ENCODE results near the gene RPS6KA2. TPM values are rescaled to one million over a fixed set of nuclear protein-coding genes. Genes with fewer than 3 reads are reported as not detected.

The RPS6KA2 gene
- total RNA-seq, 1 experiment from 2014 or later: 7.3 TPM

DNA sequence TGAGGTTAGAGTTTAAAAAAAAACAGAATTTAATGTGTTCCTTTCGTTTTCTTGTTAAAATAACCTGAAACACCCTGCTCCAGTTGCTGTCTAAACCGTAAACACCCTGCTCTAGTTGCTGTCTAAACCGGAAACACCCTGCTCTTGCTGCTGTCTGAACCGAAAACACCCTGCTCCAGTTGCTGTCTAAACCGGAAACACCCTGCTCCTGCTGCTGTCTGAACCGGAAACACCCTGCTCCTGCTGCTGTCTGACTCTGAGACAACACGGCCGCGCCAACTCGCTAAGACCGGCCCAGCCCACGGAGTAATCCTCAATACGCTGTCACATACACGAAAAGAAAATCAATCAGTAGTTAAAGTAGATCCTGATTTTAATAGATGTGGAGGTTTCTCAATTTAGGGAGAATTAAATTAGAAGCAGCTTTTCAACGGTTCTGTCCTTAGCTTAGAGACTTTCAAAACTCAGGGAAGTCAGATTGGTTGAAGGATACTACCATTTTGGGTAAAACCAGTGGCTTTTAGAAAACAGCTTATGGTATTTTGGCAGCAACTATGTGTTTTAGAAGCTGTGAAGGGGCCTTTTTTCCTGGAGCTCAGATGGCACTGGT is 138.9 kb downstream of the RPS6KA2 start:
- no peak for DNase-seq (ENCODE audit: low read depth)

DNA sequence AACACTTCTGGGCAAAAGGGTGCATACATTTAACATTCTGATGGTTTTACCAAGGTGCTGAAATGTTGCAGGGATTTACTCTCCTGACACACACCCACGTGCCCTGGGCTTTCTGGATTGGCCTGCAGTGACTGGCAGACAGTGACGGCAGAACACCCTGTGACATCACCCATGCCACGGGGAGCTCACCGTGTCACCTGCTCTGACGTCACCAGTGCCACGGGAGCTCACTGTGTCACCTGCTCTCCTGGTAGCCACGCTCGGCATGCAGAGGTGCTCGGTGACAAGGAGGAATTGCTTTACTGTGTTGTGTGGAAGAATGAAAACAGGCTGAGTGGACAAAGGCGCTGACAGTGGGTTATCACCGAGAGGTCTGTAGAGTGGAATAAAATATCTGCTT is 139.9 kb downstream of the RPS6KA2 start:
- no peak for DNase-seq (ENCODE audit: low read depth)

DNA sequence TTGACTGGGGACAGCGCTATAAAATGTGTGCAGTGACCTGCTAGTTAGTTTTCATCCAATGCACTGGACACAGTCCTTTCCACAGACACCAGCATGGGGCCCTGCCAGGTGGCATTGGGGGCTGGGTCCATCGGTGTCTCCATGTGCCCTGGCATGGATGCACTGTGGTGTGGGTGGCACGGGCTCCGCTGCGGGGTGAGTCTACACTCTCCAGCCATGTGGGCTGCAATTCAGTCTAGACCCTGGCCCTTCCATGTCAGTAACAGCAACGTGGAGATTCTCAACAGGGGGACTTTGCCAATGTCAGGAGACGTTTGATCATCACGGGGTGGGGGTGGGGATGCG is 140.5 kb downstream of the RPS6KA2 start:
- DNase-seq (ENCODE audit: low read depth): no peak

DNA sequence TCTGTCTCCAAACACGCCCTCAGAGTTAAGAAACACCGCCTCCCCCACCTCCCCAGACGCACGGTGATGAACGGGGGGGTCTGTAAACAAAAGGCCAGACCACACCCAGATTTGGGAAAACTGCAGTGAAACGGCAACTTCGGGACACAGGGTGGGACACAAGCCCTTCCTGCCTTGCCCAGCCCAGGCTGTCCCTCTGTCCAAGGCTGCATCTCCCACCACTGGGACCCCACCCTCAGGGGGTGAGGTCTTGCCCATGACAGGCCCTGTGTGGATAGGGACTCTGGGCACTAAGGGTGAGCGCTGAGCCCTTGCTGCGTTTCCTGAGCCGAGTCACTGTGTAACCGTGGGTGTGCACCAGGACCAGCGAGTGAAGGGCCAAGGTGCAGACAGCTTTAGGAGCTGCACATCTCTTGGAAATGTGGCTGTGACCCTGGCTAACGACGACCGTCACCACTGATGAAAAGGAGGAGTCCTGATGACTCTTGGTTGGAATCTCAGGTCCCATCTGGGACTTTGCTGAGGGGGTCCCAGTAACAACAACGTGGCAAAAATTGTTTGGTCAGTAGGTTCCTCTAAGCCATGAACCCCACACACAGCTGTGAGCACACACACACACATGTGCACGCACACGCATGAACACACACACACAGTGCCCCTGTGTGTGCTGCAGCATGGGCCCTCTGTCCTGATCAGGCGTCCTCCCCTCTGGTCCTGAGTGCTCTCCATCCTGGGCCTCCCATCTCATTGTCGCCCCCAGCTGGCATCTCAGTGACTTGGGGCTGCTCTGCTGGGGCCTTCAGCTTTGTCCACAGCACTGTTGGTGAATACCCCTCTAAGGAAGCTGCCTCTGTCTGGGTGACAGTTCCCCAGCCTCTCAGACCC is 141.2 kb downstream of the RPS6KA2 start:
- DNase-seq (ENCODE audit: low read depth): no peak

DNA sequence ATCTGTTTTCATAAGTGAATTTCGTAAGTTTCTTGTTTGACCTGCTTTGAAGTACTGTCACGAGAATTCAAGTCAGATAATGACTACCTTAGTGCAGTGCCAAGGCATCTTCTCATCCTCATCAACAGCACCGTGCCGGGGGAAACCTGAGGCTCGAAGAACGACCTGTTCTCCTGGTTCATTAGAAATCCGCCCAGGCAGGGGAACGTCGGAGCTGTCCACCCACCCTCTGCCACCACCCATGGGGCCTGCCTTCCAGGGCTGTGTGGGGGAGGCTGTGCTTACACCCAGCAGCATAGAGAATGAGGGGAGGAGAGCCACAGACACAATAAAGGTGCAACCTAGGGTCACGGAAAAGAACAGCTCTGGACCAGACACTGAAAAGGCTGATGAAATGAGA is 142.2 kb downstream of the RPS6KA2 start:
- no peak for DNase-seq (ENCODE audit: low read depth)

DNA sequence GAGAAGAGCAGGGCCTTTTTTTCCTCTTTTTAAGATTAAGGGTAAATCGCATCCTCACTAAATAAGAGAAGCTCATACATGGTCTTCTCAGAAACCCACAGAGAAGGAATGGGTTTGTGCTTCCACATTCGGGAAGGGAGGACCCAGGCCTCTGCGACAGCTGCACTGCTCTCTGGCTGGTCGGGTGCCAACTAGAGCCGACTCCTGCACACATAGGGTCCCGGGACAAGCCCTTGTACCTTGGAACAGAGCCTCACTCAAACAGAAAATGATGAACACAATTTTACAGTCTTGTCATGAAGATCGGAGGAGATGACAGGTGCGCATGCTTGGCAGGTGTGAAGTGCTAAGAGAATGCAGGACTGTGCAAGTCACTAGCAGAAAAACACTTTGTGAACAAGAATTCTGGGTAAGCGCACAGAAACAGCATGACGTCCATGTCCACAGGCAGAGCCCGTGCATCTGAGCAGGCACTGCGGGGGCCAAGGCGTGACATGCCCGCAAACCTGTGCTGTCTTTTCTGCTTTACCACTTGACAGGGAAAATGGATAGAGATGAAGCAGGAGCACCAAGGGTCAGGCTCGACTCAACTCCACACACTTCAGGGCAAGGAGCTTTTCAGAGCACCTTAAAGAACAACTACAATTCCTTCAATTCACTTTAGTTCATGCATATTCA is 143.3 kb downstream of the RPS6KA2 start:
- DNase-seq (ENCODE audit: low read depth): no peak

DNA sequence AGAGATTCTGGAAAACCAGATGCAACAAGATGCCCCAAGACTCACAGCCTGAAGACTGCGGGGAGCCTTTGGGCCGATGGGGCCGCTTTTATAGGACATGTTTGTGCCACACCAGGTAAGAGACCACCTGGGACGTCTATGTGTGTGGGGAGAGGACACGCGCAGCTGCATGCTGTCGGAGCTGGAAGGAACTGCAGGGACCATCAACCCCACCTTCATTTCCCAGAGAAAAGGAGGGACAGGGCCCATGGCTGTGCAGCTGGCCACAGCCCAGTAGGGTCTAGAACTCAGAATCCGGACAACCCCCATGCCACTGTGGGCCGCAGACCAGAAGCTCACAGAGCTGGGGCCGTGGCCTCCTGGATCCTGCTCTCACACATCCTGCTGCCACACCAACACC is 144.0 kb downstream of the RPS6KA2 start:
- no peak for DNase-seq (ENCODE audit: low read depth)

DNA sequence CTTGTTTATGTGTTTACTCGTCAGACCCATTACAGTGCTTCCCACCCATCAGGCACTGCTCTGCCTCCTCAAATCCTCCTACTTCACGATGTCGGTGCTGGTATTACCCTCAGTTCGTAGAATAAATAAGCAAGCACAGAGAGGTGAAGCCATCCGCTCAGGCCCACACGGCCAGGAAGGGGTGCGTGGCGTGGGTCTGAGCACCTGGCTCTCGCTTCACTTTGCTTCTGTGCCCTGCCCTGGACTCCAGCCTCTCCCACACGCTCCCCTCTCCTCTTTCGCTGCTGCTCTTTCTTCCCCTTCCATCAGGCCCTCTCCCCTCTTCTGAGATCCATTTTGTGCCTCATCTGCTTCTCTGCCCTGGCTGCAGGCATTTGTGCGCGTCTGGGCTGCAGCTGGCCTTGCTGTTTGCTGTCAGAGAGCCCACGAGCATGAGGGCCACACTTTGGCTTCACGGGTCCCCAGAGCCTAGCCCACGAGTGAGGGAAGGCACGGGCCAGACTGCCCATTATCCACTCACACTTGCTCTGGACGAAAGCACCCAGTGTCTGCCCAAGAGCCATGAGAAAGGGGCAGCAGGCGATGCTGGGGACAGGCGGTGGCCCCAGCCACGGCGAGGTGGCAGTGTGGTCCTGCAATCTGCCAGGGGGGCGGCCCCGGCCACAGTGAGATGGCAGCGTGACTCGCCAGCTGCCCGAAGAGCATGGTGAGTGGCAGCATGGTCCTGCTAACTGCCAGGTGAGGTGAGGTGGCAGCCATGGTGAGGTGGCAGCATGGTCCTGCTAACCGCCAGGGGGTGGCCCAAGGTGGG is 148.1 kb downstream of the RPS6KA2 start:
- no peak for DNase-seq (ENCODE audit: low read depth)

DNA sequence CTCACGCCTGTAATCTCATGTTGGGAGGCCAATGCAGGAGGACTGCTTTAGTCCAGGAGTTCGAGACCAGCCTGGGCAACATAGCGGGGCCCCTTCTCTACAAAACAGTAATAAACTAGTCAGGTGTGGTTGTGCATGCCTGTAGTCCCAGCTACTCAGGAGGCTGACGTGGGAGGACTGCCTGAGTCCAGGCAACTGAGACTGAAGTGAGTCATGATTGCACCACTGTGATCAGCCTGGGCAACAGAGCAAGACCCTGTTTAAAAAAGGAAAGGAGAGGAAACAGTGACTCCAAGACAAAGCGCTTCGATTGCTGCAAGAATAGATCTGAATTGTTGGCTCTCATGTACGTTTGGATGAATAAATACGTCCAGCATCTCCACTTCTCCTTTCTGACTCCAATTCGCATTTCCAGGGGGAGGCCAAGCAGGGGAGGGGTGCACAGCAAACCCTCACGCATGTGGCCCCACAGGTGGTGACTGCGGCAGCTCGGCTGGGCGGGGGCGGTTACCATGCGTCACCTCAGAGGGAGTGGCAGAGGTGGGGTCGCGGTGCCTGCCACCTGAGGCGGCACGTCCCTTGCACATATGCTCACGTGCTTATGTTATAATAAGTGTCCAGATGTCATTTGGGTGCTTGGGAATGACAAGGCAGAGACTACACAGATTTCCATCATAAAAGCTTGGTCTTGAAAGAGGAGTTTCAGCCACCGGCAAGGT is 149.2 kb downstream of the RPS6KA2 start:
- no peak for DNase-seq (ENCODE audit: low read depth)

DNA sequence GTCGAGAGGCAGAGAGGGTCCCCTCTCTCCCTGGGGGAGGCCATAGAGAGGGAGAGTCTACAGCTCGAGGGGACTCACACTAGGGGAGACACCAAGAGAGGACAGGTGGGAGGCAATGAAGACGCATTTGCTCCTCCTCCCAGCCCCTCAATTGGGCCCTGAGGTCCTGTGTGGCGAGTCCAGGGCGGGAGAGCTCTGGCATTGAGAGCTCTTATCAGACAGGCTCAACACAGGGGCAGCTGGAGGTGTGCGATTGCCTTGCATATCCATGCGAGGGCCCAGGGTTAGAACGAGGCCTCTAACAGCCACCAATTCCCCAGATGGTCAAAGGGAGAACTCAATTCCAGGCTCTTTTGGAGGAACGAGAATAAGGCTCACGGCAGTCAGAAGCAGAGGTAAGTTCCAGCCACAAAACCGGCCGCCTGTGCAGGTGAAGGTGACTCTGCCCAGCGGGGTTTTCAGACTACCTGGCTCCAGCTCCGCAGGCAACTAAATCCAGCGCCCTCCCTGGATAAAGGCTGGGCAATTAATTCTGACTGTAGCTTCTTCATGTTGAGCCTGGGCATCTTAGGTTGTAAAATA is 150.3 kb downstream of the RPS6KA2 start:
- no peak for DNase-seq (ENCODE audit: low read depth)

DNA sequence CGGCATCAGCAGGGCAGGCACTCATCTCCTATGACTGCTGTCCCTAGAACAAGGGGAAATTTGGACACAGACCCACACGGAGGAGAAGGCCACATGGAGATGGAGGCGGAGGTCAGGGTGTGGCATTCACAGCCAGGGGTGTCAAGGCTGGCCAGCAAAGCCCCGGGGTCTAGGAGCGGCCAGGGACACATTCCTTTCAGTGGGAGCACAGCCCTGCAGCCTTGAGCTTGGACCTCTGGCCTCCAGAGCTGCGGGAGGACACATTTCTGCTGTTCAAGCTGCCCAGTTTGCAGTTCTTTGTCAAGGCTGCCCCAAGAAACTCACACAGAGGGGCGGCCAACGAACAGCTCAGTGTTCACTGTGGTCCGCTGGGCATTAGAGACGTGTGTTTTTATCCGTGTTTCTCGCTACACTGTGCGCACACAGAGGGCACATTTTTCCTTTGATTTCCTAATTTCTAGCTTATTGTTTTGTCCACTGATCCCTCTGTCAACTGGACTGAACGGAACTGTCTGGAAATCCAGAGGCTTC is 150.9 kb downstream of the RPS6KA2 start:
- DNase-seq (ENCODE audit: low read depth): no peak

DNA sequence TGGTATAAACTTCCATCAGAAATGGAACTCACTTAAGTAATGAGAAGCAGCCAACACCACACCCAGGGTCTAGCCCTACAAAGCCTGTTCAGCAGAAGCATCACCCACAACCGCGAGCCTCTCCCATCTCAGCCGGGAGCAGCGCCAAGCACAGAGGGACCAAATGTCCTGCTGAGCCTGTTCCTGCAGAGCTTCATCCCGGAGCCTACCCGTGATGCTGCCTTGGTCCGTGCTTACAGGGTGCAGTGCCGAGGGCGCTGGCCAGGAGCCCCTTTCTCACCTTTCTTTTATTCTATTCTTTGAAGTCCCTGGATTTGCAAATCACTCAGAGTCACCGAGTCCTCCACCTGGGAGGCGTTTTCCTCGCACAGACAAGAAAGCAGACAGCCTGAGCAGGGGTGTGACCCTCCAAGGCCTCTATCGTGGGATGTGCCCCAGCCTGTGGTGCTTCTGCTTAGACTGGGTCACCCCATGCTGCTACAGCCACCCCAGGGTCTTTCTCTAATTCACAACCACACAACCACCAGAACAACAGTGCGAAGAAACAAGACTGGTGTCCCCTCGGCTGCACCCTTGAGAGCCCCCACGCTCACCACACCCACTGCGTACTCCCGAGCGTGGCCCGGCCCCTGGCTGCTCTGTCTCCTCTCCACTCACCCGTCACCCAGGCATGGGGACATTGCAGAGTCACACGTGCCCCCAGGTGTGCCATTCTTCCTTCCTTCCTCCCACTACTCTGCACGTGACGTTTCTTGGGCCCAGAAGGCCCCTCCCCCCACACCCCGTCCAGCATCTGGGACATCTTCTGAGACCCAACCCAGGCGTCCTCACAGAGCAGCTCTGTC is 152.1 kb downstream of the RPS6KA2 start:
- DNase-seq (ENCODE audit: low read depth): no peak

DNA sequence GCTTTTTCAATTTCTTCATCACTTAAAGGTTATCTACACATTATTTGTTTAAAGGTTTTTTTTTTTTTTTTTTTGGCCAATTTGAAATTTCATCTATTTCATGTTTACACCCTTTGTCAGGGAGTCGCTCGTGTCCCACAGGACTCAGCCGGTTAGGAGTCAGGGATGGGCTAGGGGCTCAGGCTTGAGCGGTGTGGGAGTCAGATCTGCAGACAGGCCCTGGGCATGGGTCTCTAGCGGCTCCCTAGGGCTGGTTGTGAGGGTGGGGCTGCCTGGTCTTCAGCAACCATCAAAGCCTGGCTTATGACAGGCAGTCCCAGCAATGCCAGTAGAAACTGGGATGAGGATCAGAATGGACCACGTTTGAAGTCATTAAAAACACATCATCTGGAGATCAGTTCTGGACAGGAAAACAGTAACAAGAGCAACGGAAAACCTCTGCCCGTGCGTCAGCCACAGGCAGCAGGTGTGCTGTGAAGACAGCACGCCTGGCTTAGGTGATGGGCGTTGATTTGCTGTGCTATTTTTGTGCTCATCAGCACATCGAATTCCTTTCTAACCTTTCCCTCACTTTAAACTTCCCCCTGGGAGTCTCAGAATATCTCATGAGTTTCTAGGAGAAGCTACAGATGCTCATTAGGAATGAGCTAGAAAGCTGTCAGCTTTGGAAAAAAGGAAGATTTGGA is 153.0 kb downstream of the RPS6KA2 start:
- DNase-seq (ENCODE audit: low read depth): no peak

DNA sequence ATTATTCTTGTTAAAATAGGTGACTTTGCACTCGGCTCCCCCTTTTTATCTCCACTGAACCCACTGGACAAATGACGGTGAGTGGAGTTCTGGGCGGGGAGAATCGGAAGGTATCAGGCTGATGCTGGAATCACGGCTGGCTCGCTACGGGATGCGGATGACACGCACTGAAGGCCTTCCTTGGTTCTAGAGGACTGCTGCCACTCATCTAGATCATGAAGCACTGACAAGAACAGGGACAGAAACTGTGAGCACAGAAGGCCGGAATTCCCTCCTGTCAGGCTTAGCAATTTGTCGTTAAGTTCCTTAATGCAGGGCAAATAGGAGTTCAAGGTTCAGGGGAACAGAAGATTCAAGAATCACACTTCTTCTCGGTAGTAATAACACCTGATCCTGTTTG is 154.4 kb downstream of the RPS6KA2 start:
- DNase-seq (ENCODE audit: low read depth): no peak

DNA sequence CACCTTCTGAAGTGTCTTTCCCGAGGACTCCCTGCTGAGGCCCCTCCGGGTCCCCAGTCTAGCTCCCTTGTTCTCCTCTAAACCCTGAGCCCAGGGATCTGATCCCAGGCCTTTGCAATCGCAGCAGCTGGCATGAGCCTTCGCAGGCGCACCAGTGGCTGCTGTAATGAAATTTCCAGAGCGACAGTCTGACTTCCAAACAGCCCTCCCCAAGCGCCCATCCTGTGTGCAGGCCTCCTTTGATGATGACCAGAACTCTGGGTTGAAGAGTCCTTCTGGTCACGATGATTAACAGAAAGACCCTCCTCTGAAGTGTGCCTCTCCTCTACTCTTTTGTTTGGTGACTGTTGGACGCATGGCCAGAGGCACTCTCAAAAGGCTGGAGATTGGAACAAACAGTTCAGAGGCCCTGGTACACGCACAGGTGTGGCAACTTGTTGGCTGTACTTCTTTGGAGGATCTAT is 155.2 kb downstream of the RPS6KA2 start:
- DNase-seq (ENCODE audit: low read depth): no peak

DNA sequence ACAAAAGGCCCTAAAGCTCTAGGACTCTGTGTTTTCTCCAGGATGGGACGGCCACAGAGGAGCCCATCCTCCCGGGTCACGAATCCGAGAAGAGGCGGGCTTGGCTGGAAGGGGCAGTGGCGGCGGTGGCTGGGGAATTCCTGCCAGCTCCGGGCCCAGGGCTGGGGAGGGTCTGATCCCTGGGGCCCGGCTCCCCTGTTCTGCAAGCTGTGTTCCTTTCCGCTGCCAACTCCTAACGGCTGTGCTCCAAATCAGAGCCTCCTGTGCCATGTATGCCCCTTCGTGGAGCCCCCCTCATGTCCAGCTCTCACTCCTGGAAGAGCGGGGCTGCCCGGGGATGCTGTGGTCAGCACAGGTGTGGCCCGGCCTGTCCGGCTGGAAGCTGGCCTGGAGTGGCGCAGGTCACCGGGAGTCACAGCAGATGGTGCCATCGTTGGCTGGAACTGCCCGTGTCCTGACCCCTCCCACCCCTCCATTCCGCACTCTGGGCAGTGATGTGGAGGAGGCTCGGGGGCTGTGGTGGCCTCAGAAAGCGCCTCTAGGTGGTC is 156.1 kb downstream of the RPS6KA2 start:
- DNase-seq (ENCODE audit: low read depth): no peak

DNA sequence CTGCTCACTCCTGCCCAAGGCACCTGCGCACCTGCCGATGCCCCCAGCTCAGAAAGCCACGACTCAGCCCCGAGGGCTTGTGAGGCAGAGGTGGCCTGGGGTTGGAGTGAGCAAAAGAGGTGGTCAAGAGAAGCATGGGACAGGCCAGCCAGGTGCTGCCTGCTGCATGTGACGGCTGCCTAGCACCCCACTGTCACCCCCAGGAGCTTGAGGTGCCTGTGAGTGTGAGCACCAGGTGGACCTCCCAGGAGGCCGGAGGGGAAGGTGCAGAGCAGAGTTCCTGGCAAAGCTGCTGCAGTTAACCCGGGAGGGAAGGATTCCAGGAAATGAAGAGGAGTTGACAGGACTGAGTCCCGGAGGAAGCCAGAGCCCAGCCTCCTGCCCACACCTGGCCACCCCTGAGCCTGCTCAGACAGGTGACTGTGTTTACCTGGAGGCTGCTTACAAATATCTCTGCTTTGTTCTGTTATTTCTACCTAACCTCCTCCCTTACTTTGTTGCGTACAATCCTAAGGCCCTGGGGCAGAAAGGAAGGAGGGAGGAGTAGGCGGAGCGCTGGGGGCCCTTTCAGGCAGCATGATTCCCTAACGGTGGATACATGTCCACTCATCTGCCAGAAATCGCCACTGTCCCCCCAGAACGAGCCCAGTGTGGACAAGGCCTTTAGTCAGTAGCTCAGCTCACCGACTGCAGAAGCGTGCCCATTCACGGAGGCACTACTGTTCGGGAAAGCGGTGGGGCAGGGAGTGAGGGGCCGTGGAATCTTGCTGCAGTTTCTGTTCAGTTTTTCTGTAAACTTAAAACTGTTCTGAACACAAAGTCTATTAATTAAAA is 156.8 kb downstream of the RPS6KA2 start:
- no peak for DNase-seq (ENCODE audit: low read depth)

DNA sequence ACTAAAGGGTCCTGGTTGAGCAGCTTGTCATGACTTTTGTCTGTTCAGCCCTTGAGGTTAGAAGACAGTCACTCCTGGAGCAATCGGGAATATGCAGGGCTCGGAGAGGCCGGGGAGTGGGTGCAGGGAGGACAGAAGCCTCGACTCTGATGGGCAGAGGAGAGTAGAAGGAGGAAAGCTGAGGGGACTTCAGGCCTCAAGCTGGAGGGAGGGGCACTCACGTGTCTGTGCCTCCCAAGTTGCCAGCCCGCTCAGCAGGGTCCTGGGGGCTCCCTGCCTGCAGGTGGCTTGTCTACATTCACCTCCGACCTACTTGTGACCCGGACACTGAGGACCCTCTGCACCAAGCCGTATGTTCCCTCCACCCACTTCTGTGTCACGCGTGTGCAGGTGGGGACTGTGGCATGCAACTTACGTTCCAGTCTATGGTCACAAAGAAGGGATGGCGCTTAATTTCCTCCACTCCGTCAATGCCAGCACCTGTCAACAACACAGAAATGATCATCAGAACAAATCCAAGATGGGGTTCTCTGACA is 157.6 kb downstream of the RPS6KA2 start:
- DNase-seq (ENCODE audit: low read depth): no peak

Measured in RPMI7951 (cell line).